ENCODE results near the gene LRRC36.

GRCh38 chr16:67423611-67424260 lies 97.1 kb downstream of the LRRC36 start:
- no peak for TF ChIP-seq POLR2A (IDR thresholded peaks at IDR 0.05; ENCODE audit: low read length)
- TF ChIP-seq GATA1 (IDR thresholded peaks at IDR 0.05; ENCODE audit: low read depth, low read length) = no peak
